ENCODE data around the gene CHST5. TPM values are rescaled to one million over a fixed set of nuclear protein-coding genes. Genes with fewer than 3 reads are reported as not detected.
A peak's percentile ranks its signal among the peaks of the same experiment; 100 is the strongest.

Gene CHST5
- total and polyA plus RNA-seq, 9 of the 15 experiments (the other 6 are each of a cell fraction or from before 2014, with no cell fraction given), result 0.06 to 0.21 (median 0.14) TPM; not detected in 5

DNA sequence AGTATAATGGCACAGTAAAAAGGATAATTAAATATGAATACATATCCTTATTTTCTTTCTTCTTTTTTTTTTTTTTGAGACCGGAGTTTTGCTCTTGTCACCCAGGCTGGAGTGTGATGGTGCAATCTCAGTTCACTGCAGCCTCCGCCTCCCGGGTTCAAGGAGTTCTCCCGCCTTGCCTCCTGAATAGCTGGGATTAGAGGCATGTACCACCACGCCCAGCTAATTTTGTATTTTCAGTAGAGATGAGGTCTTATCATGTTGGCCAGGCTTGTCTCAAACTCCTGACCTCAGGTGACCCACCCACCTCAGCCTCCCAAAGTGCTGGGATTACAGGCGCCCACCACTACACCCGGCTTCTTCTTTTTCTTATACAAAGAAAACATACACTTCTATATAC, 42.3 kb upstream of the CHST5 start (continued):
- TF ChIP-seq USF1 (CRISPR knock-in tag; IDR thresholded peaks at IDR 0.05), result no peak
- TF ChIP-seq, protein P1, sequence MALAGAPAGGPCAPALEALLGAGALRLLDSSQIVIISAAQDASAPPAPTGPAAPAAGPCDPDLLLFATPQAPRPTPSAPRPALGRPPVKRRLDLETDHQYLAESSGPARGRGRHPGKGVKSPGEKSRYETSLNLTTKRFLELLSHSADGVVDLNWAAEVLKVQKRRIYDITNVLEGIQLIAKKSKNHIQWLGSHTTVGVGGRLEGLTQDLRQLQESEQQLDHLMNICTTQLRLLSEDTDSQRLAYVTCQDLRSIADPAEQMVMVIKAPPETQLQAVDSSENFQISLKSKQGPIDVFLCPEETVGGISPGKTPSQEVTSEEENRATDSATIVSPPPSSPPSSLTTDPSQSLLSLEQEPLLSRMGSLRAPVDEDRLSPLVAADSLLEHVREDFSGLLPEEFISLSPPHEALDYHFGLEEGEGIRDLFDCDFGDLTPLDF (CRISPR knock-in tag; IDR thresholded peaks at IDR 0.05), result no peak
- TF ChIP-seq SAFB (IDR thresholded peaks at IDR 0.05; ENCODE audit: borderline replicate concordance, low read depth, low read length), result no peak
- no peak for TF ChIP-seq HSF4 (CRISPR knock-in tag; IDR thresholded peaks at IDR 0.05; ENCODE audit: borderline replicate concordance)
- no peak for TF ChIP-seq MTA3 (IDR thresholded peaks at IDR 0.05; ENCODE audit: borderline replicate concordance)
- TF ChIP-seq, protein P2, sequence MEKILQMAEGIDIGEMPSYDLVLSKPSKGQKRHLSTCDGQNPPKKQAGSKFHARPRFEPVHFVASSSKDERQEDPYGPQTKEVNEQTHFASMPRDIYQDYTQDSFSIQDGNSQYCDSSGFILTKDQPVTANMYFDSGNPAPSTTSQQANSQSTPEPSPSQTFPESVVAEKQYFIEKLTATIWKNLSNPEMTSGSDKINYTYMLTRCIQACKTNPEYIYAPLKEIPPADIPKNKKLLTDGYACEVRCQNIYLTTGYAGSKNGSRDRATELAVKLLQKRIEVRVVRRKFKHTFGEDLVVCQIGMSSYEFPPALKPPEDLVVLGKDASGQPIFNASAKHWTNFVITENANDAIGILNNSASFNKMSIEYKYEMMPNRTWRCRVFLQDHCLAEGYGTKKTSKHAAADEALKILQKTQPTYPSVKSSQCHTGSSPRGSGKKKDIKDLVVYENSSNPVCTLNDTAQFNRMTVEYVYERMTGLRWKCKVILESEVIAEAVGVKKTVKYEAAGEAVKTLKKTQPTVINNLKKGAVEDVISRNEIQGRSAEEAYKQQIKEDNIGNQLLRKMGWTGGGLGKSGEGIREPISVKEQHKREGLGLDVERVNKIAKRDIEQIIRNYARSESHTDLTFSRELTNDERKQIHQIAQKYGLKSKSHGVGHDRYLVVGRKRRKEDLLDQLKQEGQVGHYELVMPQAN (IDR thresholded peaks at IDR 0.05; ENCODE audit: borderline replicate concordance), result no peak
- TF ChIP-seq RNF2 (IDR thresholded peaks at IDR 0.05), result no peak
- TF ChIP-seq ZNF354B (CRISPR knock-in tag; IDR thresholded peaks at IDR 0.05), result no peak
- TF ChIP-seq SIN3A (IDR thresholded peaks at IDR 0.05; ENCODE audit: borderline replicate concordance in 2 of 2, control insufficient read depth in 1 of 2, low read depth in 2 of 2, low read length in 2 of 2), result no peak
- TF ChIP-seq KDM4B (IDR thresholded peaks at IDR 0.05; ENCODE audit: borderline replicate concordance in 2 of 2, low read depth in 1 of 2), result no peak
- TF ChIP-seq, protein P3, sequence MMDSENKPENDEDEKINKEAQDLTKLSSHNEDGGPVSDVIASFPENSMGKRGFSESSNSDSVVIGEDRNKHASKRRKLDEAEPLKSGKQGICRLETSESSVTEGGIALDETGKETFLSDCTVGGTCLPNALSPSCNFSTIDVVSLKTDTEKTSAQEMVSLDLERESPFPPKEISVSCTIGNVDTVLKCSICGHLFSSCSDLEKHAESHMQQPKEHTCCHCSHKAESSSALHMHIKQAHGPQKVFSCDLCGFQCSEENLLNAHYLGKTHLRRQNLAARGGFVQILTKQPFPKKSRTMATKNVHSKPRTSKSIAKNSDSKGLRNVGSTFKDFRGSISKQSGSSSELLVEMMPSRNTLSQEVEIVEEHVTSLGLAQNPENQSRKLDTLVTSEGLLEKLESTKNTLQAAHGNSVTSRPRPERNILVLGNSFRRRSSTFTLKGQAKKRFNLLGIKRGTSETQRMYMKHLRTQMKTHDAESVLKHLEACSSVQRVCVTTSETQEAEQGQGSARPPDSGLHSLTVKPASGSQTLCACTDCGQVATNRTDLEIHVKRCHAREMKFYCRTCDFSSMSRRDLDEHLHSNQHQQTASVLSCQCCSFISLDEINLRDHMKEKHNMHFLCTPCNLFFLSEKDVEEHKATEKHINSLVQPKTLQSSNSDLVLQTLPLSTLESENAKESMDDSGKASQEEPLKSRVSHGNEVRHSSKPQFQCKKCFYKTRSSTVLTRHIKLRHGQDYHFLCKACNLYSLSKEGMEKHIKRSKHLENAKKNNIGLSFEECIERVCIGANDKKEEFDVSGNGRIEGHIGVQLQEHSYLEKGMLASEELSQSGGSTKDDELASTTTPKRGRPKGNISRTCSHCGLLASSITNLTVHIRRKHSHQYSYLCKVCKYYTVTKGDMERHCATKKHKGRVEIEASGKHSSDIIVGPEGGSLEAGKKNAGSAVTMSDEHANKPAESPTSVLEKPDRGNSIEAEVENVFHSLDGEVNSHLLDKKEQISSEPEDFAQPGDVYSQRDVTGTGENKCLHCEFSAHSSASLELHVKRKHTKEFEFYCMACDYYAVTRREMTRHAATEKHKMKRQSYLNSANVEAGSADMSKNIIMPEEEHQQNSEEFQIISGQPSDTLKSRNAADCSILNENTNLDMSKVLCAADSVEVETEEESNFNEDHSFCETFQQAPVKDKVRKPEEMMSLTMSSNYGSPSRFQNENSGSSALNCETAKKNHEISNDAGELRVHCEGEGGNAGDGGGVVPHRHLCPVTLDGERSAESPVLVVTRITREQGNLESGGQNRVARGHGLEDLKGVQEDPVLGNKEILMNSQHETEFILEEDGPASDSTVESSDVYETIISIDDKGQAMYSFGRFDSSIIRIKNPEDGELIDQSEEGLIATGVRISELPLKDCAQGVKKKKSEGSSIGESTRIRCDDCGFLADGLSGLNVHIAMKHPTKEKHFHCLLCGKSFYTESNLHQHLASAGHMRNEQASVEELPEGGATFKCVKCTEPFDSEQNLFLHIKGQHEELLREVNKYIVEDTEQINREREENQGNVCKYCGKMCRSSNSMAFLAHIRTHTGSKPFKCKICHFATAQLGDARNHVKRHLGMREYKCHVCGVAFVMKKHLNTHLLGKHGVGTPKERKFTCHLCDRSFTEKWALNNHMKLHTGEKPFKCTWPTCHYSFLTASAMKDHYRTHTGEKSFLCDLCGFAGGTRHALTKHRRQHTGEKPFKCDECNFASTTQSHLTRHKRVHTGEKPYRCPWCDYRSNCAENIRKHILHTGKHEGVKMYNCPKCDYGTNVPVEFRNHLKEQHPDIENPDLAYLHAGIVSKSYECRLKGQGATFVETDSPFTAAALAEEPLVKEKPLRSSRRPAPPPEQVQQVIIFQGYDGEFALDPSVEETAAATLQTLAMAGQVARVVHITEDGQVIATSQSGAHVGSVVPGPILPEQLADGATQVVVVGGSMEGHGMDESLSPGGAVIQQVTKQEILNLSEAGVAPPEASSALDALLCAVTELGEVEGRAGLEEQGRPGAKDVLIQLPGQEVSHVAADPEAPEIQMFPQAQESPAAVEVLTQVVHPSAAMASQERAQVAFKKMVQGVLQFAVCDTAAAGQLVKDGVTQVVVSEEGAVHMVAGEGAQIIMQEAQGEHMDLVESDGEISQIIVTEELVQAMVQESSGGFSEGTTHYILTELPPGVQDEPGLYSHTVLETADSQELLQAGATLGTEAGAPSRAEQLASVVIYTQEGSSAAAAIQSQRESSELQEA (IDR thresholded peaks at IDR 0.05; ENCODE audit: low read depth), result no peak
- TF ChIP-seq FOXP1 (CRISPR knock-in tag; IDR thresholded peaks at IDR 0.05), result no peak
- peak in 1 of 2 experiments; percentile 89; a peak in 2 of 4 replicates for TF ChIP-seq RCOR1 (IDR thresholded peaks at IDR 0.05; ENCODE audit: borderline replicate concordance in 1 of 2, low read depth in 2 of 2, low read length in 2 of 2)
- no peak for TF ChIP-seq KDM5B (IDR thresholded peaks at IDR 0.05; ENCODE audit: insufficient replicate concordance, low read depth, low read length)
- TF ChIP-seq NR2C2 (CRISPR knock-in tag; IDR thresholded peaks at IDR 0.05), result no peak
- TF ChIP-seq NR2C2 (tag; IDR thresholded peaks at IDR 0.05), result no peak

Data from K562 (cell line).